HG03103 (cell line): ENCODE measurements around the gene CISD3.
"Not testable (repeated sequence)": the region's sequence is repeated elsewhere in the genome, so short reads cannot be mapped to it uniquely, and the experiment has no call there.

Source experiments
- ATAC-seq: cut with Tn5 transposase; IDR thresholded peaks from one replicate; pipeline ENCODE4 v1.9.1; 2021; ENCODE audit warnings: low read depth; ENCODE audit not compliant: unreplicated experiment

The CISD3 gene

GRCh38 chr17:38725066-38725465 is 5.1 kb upstream of the CISD3 start:
- ATAC-seq = no peak

- not testable (repeated sequence) for ATAC-seq
Observed at GRCh38 chr17:38726145-38726544, 4.0 kb upstream of the CISD3 start.

- no peak for ATAC-seq
Observed at GRCh38 chr17:38727736-38728135, 2.4 kb upstream of the CISD3 start.

- no peak for ATAC-seq
Observed at GRCh38 chr17:38728290-38728831, 1.8 kb upstream of the CISD3 start.

GRCh38 chr17:38729368-38729885 is 714 bp upstream of the CISD3 start:
- ATAC-seq = no peak

- ATAC-seq = no peak
Observed at GRCh38 chr17:38730526-38731379, 612 bp downstream of the CISD3 start.

GRCh38 chr17:38731526-38732294 is 1.6 kb downstream of the CISD3 start:
- no peak for ATAC-seq

GRCh38 chr17:38732376-38733281 is 2.5 kb downstream of the CISD3 start:
- no peak for ATAC-seq

- ATAC-seq = no peak
Observed at GRCh38 chr17:38733282-38733981, 3.3 kb downstream of the CISD3 start.

- no peak for ATAC-seq
Observed at GRCh38 chr17:38733982-38734973, 4.1 kb downstream of the CISD3 start.

GRCh38 chr17:38735161-38735997 is 5.2 kb downstream of the CISD3 start:
- no peak for ATAC-seq

GRCh38 chr17:38738007-38738662 is 8.0 kb downstream of the CISD3 start:
- no peak for ATAC-seq

- ATAC-seq = no peak
Observed at GRCh38 chr17:38738686-38739085, 8.5 kb downstream of the CISD3 start.

- ATAC-seq = no peak
Observed at GRCh38 chr17:38739305-38739704, 9.2 kb downstream of the CISD3 start.

GRCh38 chr17:38740044-38740443 is 9.9 kb downstream of the CISD3 start:
- no peak for ATAC-seq

- no peak for ATAC-seq
Observed at GRCh38 chr17:38740806-38741205, 10.7 kb downstream of the CISD3 start.

- no peak for ATAC-seq
Observed at GRCh38 chr17:38741461-38741860, 11.3 kb downstream of the CISD3 start.
